GM19463 (cell line): Measurements from ENCODE around the gene ITGB5.

Source experiments
- ATAC-seq: cut with Tn5 transposase; IDR thresholded peaks from one replicate; pipeline ENCODE4 v1.9.1; 2021; ENCODE audit warnings: mild to moderate bottlenecking, moderate library complexity; ENCODE audit not compliant: unreplicated experiment

ITGB5 gene

GRCh38 chr3:124896824-124897526 is 9.8 kb upstream of the ITGB5 start:
- no peak for ATAC-seq

- no peak for ATAC-seq
Observed at GRCh38 chr3:124895756-124896155, 8.6 kb upstream of the ITGB5 start.

- ATAC-seq = no peak
Observed at GRCh38 chr3:124893526-124893925, 6.4 kb upstream of the ITGB5 start.

GRCh38 chr3:124890573-124891190 is 3.5 kb upstream of the ITGB5 start:
- ATAC-seq = no peak

- no peak for ATAC-seq
Observed at GRCh38 chr3:124888482-124889441, 1.6 kb upstream of the ITGB5 start.

GRCh38 chr3:124887932-124888298 is 750 bp upstream of the ITGB5 start:
- ATAC-seq = no peak

- peak; percentile 56 for ATAC-seq
Observed at GRCh38 chr3:124886168-124887056, 753 bp downstream of the ITGB5 start.

- ATAC-seq = no peak
Observed at GRCh38 chr3:124885466-124886167, 1.5 kb downstream of the ITGB5 start.

GRCh38 chr3:124884474-124885101 is 2.6 kb downstream of the ITGB5 start:
- ATAC-seq = no peak

- ATAC-seq = no peak
Observed at GRCh38 chr3:124883766-124884473, 3.2 kb downstream of the ITGB5 start.

GRCh38 chr3:124882816-124883747 is 4.1 kb downstream of the ITGB5 start:
- no peak for ATAC-seq

- ATAC-seq = no peak
Observed at GRCh38 chr3:124881976-124882697, 5.0 kb downstream of the ITGB5 start.

- no peak for ATAC-seq
Observed at GRCh38 chr3:124879337-124879680, 7.9 kb downstream of the ITGB5 start.

GRCh38 chr3:124878561-124879336 is 8.4 kb downstream of the ITGB5 start:
- no peak for ATAC-seq

GRCh38 chr3:124877674-124878073 is 9.5 kb downstream of the ITGB5 start:
- no peak for ATAC-seq

- ATAC-seq = no peak
Observed at GRCh38 chr3:124876401-124876878, 10.7 kb downstream of the ITGB5 start.
